MM.1S (cell line): ENCODE measurements around the gene CPT1A.

Experiments
- EZH2 ChIP-seq: fragments of 300-600 bp; sonication (generic); optimal IDR thresholded peaks from 2 replicates; pipeline ENCODE3; 2017; ENCODE audit warnings: low read depth, mild to moderate bottlenecking, antibody characterized with exemption, low read length, mixed read lengths
- EZH2phosphoT487 ChIP-seq: fragments of 300-600 bp; sonication (generic); IDR thresholded peaks from 2 replicates; pipeline ENCODE4 v1.6.1; 2018; ENCODE audit warnings: antibody characterized with exemption, low read length
- TF ChIP-seq, protein P1 (sequence below): fragments of 300-600 bp; sonication (generic); IDR thresholded peaks from 2 replicates; pipeline ENCODE4 v1.5.1; 2016; ENCODE audit warnings: antibody characterized with exemption, low read length, mixed read lengths

DNA sequence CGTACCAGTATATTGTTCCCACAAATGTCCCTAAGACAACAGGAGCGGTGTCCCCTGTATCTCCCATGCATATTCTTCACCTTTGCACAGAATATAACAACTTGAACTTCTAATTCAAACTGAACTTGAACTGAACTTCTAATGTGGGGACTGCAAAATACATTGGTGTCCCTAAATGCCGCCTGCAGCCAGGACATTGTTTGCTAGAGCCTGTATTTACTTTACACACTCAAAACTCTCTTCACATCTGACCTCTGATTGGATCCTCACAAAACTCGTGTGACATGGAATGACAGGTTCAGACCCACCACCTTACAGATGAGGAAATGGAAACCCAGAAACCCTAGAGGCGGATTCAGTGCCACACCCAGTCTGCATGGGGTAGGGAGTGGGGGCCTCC, 6.4 kb downstream of the CPT1A start:
- TF ChIP-seq EZH2: no peak
- TF ChIP-seq, protein P1, sequence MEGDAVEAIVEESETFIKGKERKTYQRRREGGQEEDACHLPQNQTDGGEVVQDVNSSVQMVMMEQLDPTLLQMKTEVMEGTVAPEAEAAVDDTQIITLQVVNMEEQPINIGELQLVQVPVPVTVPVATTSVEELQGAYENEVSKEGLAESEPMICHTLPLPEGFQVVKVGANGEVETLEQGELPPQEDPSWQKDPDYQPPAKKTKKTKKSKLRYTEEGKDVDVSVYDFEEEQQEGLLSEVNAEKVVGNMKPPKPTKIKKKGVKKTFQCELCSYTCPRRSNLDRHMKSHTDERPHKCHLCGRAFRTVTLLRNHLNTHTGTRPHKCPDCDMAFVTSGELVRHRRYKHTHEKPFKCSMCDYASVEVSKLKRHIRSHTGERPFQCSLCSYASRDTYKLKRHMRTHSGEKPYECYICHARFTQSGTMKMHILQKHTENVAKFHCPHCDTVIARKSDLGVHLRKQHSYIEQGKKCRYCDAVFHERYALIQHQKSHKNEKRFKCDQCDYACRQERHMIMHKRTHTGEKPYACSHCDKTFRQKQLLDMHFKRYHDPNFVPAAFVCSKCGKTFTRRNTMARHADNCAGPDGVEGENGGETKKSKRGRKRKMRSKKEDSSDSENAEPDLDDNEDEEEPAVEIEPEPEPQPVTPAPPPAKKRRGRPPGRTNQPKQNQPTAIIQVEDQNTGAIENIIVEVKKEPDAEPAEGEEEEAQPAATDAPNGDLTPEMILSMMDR: no peak
- no peak for TF ChIP-seq EZH2phosphoT487
